HG02759 (cell line): ENCODE data around the gene NT5DC1.
A peak's percentile ranks its signal among the peaks of the same experiment; 100 is the strongest.
"Not testable (repeated sequence)": the region's sequence is repeated elsewhere in the genome, so short reads cannot be mapped to it uniquely, and the experiment has no call there.

Experiments
- ATAC-seq: cut with Tn5 transposase; IDR thresholded peaks from one replicate; pipeline ENCODE4 v1.9.1; 2021; ENCODE audit warnings: mild to moderate bottlenecking, moderate library complexity; ENCODE audit not compliant: unreplicated experiment

The NT5DC1 gene

GRCh38 chr6:116268589-116269293 lies 168.1 kb downstream of the NT5DC1 start:
- ATAC-seq, result peak; percentile 88

GRCh38 chr6:116271149-116271708 lies 170.6 kb downstream of the NT5DC1 start:
- ATAC-seq, result no peak

- ATAC-seq, result no peak
Measured at GRCh38 chr6:116277124-116277523, 176.5 kb downstream of the NT5DC1 start.

- ATAC-seq, result no peak
Measured at GRCh38 chr6:116278481-116278829, 177.8 kb downstream of the NT5DC1 start.

- peak; percentile 2 for ATAC-seq
Measured at GRCh38 chr6:116278854-116279231, 178.2 kb downstream of the NT5DC1 start.

GRCh38 chr6:116279232-116280160 lies 178.8 kb downstream of the NT5DC1 start, which contains the start of gene TSPYL1:
Gene TSPYL1 (minus strand): TSS chr6:116279930. CDS start chr6:116279830, 100 bp downstream.
- peak; percentile 95 for ATAC-seq

GRCh38 chr6:116280161-116280932 lies 179.7 kb downstream of the NT5DC1 start:
- ATAC-seq, result no peak

- no peak for ATAC-seq
Measured at GRCh38 chr6:116280933-116281316, 180.3 kb downstream of the NT5DC1 start.

GRCh38 chr6:116282698-116283097 lies 182.0 kb downstream of the NT5DC1 start:
- no peak for ATAC-seq

GRCh38 chr6:116283191-116283590 lies 182.5 kb downstream of the NT5DC1 start:
- ATAC-seq, result no peak

GRCh38 chr6:116284984-116285383 lies 184.3 kb downstream of the NT5DC1 start:
- ATAC-seq, result not testable (repeated sequence)

GRCh38 chr6:116286773-116287358 lies 186.2 kb downstream of the NT5DC1 start:
- ATAC-seq, result no peak

- no peak for ATAC-seq
Measured at GRCh38 chr6:116287689-116288282, 187.1 kb downstream of the NT5DC1 start.

GRCh38 chr6:116289876-116290275 lies 189.2 kb downstream of the NT5DC1 start:
- no peak for ATAC-seq

- no peak for ATAC-seq
Measured at GRCh38 chr6:116290799-116291198, 190.1 kb downstream of the NT5DC1 start.

GRCh38 chr6:116291701-116292396 lies 191.2 kb downstream of the NT5DC1 start:
- no peak for ATAC-seq

- no peak for ATAC-seq
Measured at GRCh38 chr6:116292553-116292952, 191.9 kb downstream of the NT5DC1 start.

GRCh38 chr6:116298273-116298672 lies 197.6 kb downstream of the NT5DC1 start:
- ATAC-seq, result no peak

- ATAC-seq, result no peak
Measured at GRCh38 chr6:116298973-116299372, 198.3 kb downstream of the NT5DC1 start.
